ENCODE data around the gene PLA2G4E.

PLA2G4E gene

GRCh38 chr15:42053914-42054313, 33.1 kb upstream of the PLA2G4E start:
- no peak for DNase-seq (ENCODE audit: low spot score)

DNA sequence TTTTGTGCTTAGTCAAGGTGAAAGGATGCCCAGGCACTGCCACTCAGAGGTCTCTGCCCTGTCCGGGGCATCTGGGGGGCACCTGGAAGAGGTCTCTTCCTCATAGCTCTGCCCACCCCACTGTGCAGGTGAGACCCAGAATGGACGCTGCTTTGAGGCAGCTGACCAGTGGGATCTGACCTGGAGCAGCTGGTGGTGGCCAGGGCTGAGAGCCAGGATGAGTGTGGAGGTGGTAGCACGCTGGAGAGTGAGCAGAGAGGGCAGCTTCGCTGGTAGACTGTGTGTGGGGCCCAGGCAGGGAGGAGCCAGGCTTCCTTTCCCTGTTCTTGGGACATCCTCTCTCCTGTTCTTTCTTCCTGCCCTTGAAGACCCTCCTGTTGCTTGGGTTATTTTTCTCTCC, 32.2 kb upstream of the PLA2G4E start:
- no peak for DNase-seq (ENCODE audit: low spot score)

DNA sequence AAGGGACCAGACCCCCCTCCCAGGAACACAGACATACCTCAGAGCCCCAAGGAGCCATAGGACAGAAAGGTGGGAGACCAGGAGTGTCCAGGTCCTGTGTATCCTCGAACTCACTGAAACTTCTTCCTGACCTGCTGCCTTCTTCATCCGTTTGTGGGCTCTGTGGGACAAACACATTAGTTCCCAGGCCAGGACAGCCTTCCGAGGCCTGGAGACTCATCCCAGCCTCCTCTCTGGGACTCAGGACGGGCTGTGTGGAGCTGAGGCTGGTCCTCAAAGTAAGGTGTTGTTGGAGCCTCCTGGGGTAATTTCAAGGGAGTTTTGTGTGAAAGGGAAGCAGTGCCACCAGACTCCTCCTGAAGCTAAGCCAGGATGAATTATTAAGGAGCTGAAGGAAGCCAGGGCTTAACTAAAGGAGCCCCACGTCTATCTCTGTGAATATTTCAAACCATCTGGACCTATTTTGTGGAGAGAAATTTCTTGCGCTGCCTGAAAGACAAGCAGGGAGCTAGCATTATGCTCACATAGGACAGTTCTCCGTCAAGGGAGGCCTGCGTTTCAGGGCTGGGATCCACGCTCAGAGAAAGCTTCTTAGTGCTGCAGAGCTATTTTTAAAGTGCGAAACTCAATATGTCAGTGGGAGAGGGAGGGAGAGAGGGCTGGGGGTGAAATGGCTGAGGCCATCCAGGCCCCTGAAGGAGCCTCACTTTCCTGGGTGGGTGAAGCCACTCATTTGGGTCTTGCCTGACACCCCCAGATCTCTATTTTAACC, 29.8 kb upstream of the PLA2G4E start:
- DNase-seq (ENCODE audit: low spot score): no peak

GRCh38 chr15:42048821-42049200, 28.0 kb upstream of the PLA2G4E start:
- DNase-seq (ENCODE audit: low spot score): no peak

- no peak for DNase-seq (ENCODE audit: low spot score)
Measured at GRCh38 chr15:42048080-42048820, 27.4 kb upstream of the PLA2G4E start.

- no peak for DNase-seq (ENCODE audit: low spot score)
Measured at GRCh38 chr15:42046597-42046996, 25.8 kb upstream of the PLA2G4E start.

DNA sequence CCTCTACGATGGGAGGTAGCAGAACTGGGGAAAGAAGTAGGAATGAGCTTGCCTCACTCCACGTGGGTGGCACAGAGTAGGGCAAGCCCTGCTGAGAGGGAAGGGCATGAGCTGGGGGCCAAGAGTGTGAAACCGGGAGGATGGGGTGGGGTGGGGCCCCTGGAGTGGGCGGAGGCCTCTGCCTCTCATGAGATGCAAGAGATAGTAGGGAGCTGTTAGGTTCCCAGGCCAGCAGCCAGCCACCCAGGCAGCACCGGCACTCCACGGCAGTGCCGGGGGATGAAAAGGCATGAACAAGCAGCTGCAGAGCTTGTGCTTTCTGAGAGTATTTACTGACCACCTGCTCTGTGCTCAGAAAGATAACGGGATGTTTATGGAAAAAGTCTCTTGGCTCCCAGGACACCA, 24.4 kb upstream of the PLA2G4E start:
- peak; percentile 17 for DNase-seq (ENCODE audit: low spot score)

- DNase-seq (ENCODE audit: low spot score): no peak
Measured at GRCh38 chr15:42042602-42043400, 22.0 kb upstream of the PLA2G4E start.

GRCh38 chr15:42038401-42038800, 17.6 kb upstream of the PLA2G4E start:
- no peak for DNase-seq (ENCODE audit: low spot score)

- DNase-seq (ENCODE audit: low spot score): no peak
Measured at GRCh38 chr15:42037656-42038055, 16.8 kb upstream of the PLA2G4E start.

- no peak for DNase-seq (ENCODE audit: low spot score)
Measured at GRCh38 chr15:42036966-42037365, 16.1 kb upstream of the PLA2G4E start.

DNA sequence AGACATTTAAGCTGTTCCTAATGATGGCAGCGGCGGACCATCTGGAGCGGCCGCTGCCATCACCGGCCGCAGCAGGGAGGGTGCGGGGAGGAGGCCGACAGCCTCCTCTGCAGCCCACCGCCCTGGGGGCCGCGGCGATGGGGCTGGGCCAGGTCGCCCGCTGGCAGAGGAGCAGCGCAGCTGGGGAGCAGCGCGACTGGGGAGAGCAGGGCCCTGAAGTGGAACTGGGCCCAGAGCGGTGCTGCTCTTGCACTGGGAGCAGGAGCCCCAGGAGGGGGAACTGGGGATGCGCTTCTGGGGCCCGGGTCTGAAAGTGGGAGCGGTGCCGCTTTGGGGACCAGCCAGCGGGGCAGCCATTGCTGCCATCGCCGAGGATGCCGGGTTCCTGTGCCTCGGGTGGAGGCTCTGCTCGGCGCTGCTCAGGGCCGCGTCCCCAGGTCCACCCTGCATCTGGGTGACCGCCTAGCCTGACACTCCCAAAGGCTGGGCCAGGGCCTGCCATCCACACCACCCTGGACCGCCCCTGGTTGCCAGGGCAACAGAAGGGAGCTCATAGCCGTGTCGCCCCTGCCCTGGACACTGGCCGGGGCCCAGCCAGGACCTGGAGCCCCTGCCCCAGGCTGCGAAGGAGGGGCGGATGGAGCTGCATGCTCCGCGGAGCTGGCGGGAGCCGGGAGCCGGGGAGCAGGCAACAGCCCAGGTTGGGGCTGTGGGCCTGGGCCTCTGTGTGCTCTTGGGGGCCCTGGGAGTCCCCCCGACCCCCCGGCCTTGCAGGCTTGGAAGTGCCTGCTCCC, 15.5 kb upstream of the PLA2G4E start:
- no peak for DNase-seq (ENCODE audit: low spot score)

- DNase-seq (ENCODE audit: low spot score): no peak
Measured at GRCh38 chr15:42035435-42035761, 14.6 kb upstream of the PLA2G4E start.

DNA sequence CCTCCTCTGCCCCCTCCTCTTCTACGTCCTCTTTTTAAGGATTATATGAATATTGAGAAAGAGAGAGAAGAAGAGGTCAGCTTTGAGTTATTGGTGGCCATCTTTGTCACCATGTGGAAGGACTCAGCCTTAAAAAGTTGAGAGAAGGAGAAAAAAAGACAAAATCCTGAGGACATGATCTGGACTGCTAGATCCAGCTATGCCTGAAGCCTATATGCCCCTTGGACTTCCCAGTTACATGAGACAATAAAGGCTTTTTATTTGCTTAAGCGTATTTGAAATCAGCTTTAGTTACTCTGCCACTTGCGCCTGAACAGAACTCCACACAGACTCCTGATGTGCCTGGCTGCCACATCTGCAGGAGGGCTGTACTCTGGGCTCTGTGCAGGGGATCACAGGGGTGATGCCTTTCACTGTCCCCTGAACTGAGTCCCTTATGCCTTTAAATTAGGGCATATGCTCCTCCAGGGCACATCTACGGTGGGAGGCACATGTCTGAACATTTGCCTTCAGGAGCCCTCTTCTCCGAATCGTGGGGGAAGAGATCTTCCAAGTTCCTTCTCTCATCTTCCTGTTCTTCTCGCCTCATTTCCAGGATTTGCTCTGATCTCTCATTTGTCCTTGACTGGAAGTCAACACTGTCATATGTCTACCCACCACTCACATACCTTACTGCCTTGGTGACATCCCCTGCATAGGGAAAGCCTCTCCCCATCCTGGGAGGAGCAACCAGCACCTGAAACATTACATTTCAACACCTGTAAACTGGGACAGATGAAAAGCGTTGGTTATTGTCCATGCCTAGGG, 14.0 kb upstream of the PLA2G4E start:
- DNase-seq (ENCODE audit: low spot score): no peak

DNA sequence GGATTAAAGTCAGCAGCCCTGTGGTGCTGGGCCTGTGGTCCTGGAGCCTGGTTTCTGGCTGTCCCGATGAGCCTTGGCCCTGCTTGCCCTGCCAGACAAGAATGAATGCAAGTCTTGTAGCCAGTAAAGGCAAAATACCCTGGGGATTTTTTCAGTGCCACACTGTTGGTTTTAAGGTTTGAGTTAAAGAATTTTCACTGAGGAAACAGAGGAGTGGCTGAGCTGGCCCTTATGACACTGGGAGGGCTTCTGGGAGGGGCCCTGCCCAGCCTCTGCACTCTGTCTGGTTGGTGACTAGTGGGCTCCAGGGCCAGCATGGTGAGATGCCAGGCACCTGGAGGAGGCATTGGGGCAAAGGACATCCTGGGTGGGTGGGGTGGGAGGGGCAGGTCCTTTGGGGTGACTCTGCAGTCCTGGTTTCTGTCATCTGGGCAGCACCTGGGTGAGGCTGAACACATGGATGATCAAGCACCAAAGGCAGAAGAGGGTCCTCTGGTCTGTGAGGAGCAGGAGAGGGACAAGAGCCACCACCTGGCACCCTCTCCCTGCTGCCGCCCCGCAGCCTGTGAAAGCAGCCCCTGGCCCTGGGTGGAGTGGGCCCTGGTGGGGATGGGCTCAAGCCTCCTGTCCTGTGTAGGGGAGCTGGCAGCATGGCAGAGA, 12.5 kb upstream of the PLA2G4E start:
- DNase-seq (ENCODE audit: low spot score): no peak

DNA sequence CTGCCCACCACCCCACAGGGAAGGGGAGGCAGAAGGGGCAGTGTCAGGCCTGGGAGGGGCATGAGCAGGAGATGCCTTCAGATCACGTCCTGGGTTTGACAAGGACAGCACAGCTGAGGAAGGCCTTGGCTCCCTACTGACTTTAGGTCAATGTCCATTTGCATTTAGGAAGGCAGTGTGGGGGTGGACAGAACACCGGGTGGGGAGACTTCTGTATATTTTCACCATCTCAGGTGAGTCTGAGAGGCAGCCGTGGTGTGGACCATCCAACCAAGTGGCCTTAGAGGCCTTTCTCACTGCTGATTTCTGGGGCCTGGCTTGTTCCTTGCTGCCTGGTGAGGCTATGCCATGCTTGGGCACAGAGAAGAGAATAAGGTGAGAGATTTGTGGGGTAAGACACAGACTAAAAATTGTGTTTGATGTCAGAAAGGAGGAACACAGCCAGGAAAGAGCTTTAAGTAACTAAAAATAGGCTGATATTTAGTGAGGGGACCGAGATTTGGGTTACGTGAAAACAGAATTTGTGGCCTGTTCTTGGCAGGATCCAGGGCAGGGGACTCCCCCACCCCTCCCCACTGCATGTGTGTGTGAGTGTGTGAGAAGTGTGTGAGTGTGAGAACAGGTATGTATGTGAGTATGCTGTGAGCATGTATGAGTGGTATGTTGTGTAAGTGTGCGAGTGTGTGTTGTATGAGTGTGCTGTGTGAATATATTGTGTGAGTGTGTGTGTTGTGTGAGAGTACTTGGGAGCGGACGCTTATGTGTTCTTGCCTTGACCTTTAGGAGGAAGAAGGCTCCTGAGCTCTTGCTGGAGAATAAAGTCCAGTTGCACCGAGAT, 11.8 kb upstream of the PLA2G4E start:
- DNase-seq (ENCODE audit: low spot score): no peak

GRCh38 chr15:42031198-42031915, 10.5 kb upstream of the PLA2G4E start:
- no peak for DNase-seq (ENCODE audit: low spot score)

- DNase-seq (ENCODE audit: low spot score): no peak
Measured at GRCh38 chr15:42027521-42027920, 6.7 kb upstream of the PLA2G4E start.

DNA sequence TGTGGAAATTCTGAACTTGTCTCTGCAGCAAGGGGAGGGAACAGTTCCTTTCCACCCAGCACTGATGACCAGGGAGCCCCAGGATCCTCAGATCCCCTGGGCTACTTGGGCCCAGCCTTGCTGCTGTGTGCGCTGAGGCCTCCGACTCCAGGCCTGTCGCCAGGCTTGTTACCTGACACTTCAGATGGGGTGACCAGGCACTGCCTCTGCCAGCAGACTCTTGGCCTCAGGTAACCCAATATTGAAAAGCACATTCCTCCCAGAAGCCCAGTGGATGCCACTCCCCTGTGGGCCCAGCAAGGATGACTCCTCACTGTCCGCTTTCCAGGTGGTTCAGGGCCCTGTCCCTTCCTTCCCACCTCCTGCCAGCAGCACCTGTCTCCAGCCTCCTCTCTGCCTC, 3.5 kb upstream of the PLA2G4E start:
- DNase-seq (ENCODE audit: low spot score): no peak
